H1 (cell line): Measurements from ENCODE around the gene NR0B1. TPM values are rescaled to one million over a fixed set of nuclear protein-coding genes. Genes with fewer than 3 reads are reported as not detected.

Experiments
- CTCF ChIA-PET: fragments of 300-600 bp; sonication (Branson Sonifier 250); formaldehyde crosslinking; loops from one replicate; lab custom pipeline; 2021; ENCODE audit not compliant: partially characterized antibody; lab: Charles Lee
- POLR2A ChIA-PET: fragments of 300-600 bp; sonication (Branson Sonifier 250); formaldehyde crosslinking; loops from one replicate; lab custom pipeline; 2021; ENCODE audit warnings: inconsistent platforms; ENCODE audit not compliant: partially characterized antibody; lab: Charles Lee
- DNase-seq, 2 experiments: peaks; one replicate each; pipeline versions ENCODE4 v3.0.0 to v3.0.0-alpha.2; 2010 to 2022; ENCODE audit warnings: low spot score in 2 of 2, low read depth in 1 of 2, mixed read lengths in 1 of 2
- FAIRE-seq: peaks from 2 replicates; lab custom pipeline; 2011; peaks lifted over from hg19 to GRCh38; lab: Jason Lieb, UNC
- H2AFZ ChIP-seq: 2 replicates; pipeline ENCODE4 v1.8.1; 2012; ENCODE audit warnings: low read length, inconsistent platforms
- H2AK5ac ChIP-seq: 2 replicates; pipeline ENCODE4 v1.6.1; 2013; ENCODE audit warnings: low read depth, low read length
- H2BK120ac ChIP-seq: replicated peaks from 2 replicates; pipeline ENCODE3; 2013; ENCODE audit warnings: low read depth, low read length, inconsistent platforms
- H2BK12ac ChIP-seq: 2 replicates; pipeline ENCODE4 v1.6.1; 2013; ENCODE audit warnings: low read depth, low read length
- H2BK15ac ChIP-seq: 2 replicates; pipeline ENCODE4 v1.6.1; 2013; ENCODE audit warnings: low read length
- H2BK20ac ChIP-seq: 2 replicates; pipeline ENCODE4 v1.6.1; 2013; ENCODE audit warnings: low read length
- H2BK5ac ChIP-seq: 2 replicates; pipeline ENCODE4 v1.6.1; 2013; ENCODE audit warnings: low read depth, low read length
- H3K14ac ChIP-seq: 2 replicates; pipeline ENCODE4 v1.6.1; 2013; ENCODE audit warnings: inconsistent platforms; ENCODE audit not compliant: insufficient read length
- H3K18ac ChIP-seq: 2 replicates; pipeline ENCODE4 v1.6.1; 2013; ENCODE audit warnings: low read length; ENCODE audit errors: extremely low read depth
- H3K23ac ChIP-seq: 2 replicates; pipeline ENCODE4 v1.6.1; 2013; ENCODE audit warnings: inconsistent platforms; ENCODE audit not compliant: insufficient read length
- H3K23me2 ChIP-seq: 2 replicates; pipeline ENCODE4 v1.6.1; 2013; ENCODE audit warnings: low read depth, low read length
- H3K27ac ChIP-seq: 2 replicates; pipeline ENCODE4 v1.6.1; 2011; ENCODE audit warnings: low read depth, low read length, inconsistent platforms
- H3K27me3 ChIP-seq, 4 experiments: replicated peaks in 1 of 4; 1 replicate in 1 of 4; 2 replicates in 3 of 4; pipeline versions ENCODE4 v1.6.1 to v1.8.1; 2011 to 2013; ENCODE audit warnings: low read length in 3 of 4, mild to moderate bottlenecking in 3 of 4, inconsistent platforms in 2 of 4, mixed read lengths in 2 of 4, moderate library complexity in 1 of 4; ENCODE audit not compliant: control insufficient read depth in 3 of 4, insufficient read depth in 3 of 4; ENCODE audit errors: extremely low read depth in 1 of 4
- H3K36me3 ChIP-seq, 4 experiments: 2 replicates each; pipeline versions ENCODE4 v1.6.1 to v1.8.1; 2011 to 2013; ENCODE audit warnings: mild to moderate bottlenecking in 4 of 4, low read length in 3 of 4, moderate library complexity in 2 of 4, control low read depth in 1 of 4, inconsistent platforms in 1 of 4; ENCODE audit not compliant: insufficient read depth in 4 of 4, control insufficient read depth in 2 of 4
- H3K4ac ChIP-seq: replicated peaks from 2 replicates; pipeline ENCODE3; 2013; ENCODE audit warnings: low read length, low read depth, mixed read lengths, inconsistent platforms; ENCODE audit not compliant: insufficient read length
- H3K4me1 ChIP-seq, 4 experiments: replicated peaks in 1 of 4; 1 replicate in 1 of 4; 2 replicates in 3 of 4; pipeline versions ENCODE4 v1.6.1 to v1.8.1; 2011 to 2013; ENCODE audit warnings: low read length in 3 of 4, inconsistent platforms in 2 of 4, mixed read lengths in 1 of 4; ENCODE audit not compliant: insufficient read depth in 4 of 4, control insufficient read depth in 3 of 4
- H3K4me2 ChIP-seq, 2 experiments: 2 replicates each; pipeline versions ENCODE4 v1.6.1 to v1.8.1; 2011 to 2013; ENCODE audit warnings: low read depth in 2 of 2, low read length in 2 of 2, control low read depth in 1 of 2, inconsistent platforms in 1 of 2, mild to moderate bottlenecking in 1 of 2; ENCODE audit not compliant: insufficient read depth in 1 of 2
- H3K4me3 ChIP-seq, 4 experiments: fragments of 200-600, 300-600 bp in 1 of 4; sonication (generic), shearing (Covaris generic), sonication (Bioruptor Twin) in 1 of 4; 2 replicates each; pipeline versions ENCODE4 v1.5.1 to v1.8.1; 2011 to 2016; ENCODE audit warnings: low read length in 4 of 4, low read depth in 3 of 4, control low read depth in 2 of 4, inconsistent platforms in 2 of 4, mild to moderate bottlenecking in 2 of 4, mixed read lengths in 1 of 4, moderate library complexity in 1 of 4; ENCODE audit not compliant: insufficient read depth in 2 of 4; ENCODE audit errors: extremely low read depth in 1 of 4
- H3K56ac ChIP-seq: replicated peaks from 2 replicates; pipeline ENCODE3; 2013; ENCODE audit warnings: low read depth, mild to moderate bottlenecking, mixed read lengths, low read length, inconsistent platforms; ENCODE audit not compliant: insufficient read length
- H3K79me1 ChIP-seq: 2 replicates; pipeline ENCODE4 v1.6.1; 2013; ENCODE audit warnings: low read depth, low read length, control low read depth
- H3K79me2 ChIP-seq, 2 experiments: 2 replicates each; pipeline versions ENCODE4 v1.6.1 to v1.8.1; 2012 to 2013; ENCODE audit warnings: low read length in 2 of 2, mild to moderate bottlenecking in 2 of 2, inconsistent platforms in 1 of 2; ENCODE audit not compliant: insufficient read depth in 2 of 2, control insufficient read depth in 1 of 2
- H3K9ac ChIP-seq, 4 experiments: replicated peaks in 1 of 4; 1 replicate in 1 of 4; 2 replicates in 3 of 4; pipeline versions ENCODE4 v1.6.1 to v1.8.1; 2011 to 2013; ENCODE audit warnings: low read depth in 3 of 4, low read length in 3 of 4, control low read depth in 2 of 4, mild to moderate bottlenecking in 2 of 4, moderate library complexity in 2 of 4, inconsistent platforms in 1 of 4; ENCODE audit errors: extremely low read depth in 1 of 4
- H3K9me3 ChIP-seq, 2 experiments: 2 replicates each; pipeline versions ENCODE4 v1.6.1 to v1.8.1; 2012 to 2013; ENCODE audit warnings: mild to moderate bottlenecking in 2 of 2, moderate library complexity in 2 of 2, control low read depth in 1 of 2, inconsistent platforms in 1 of 2, low read depth in 1 of 2, low read length in 1 of 2, mixed read lengths in 1 of 2; ENCODE audit not compliant: insufficient read depth in 2 of 2
- H4K20me1 ChIP-seq, 2 experiments: replicated peaks in 1 of 2; 2 replicates each; pipeline versions ENCODE3 to v1.8.1; 2011 to 2013; ENCODE audit warnings: inconsistent platforms in 2 of 2, low read length in 2 of 2, mild to moderate bottlenecking in 1 of 2; ENCODE audit not compliant: insufficient read depth in 2 of 2, control insufficient read depth in 1 of 2
- H4K5ac ChIP-seq: 2 replicates; pipeline ENCODE4 v1.6.1; 2013; ENCODE audit warnings: low read length, low read depth, mixed read lengths, inconsistent platforms; ENCODE audit not compliant: insufficient read length
- H4K8ac ChIP-seq: 2 replicates; pipeline ENCODE4 v1.8.0; 2013; ENCODE audit warnings: mild to moderate bottlenecking, moderate library complexity, low read length, inconsistent platforms; ENCODE audit not compliant: insufficient read depth; ENCODE audit errors: extremely low read depth
- H4K91ac ChIP-seq: replicated peaks from 2 replicates; pipeline ENCODE3; 2013; ENCODE audit warnings: low read length, mixed read lengths, inconsistent platforms; ENCODE audit not compliant: insufficient read length
- BRCA1 ChIP-seq: IDR thresholded peaks from 2 replicates; pipeline ENCODE4 v1.6.1; 2012; ENCODE audit warnings: low read depth, low read length, improper control_type of control experiment
- HDAC2 ChIP-seq, 2 experiments: fragments of 300-600 bp in 1 of 2; sonication (generic) in 1 of 2; IDR thresholded peaks; 2 replicates each; pipeline ENCODE4 v1.6.1; 2011 to 2012; ENCODE audit warnings: low read depth in 2 of 2, low read length in 2 of 2, mild to moderate bottlenecking in 2 of 2, moderate library complexity in 2 of 2, borderline replicate concordance in 1 of 2, inconsistent platforms in 1 of 2
- SIRT6 ChIP-seq: IDR thresholded peaks from one replicate; pipeline ENCODE4 v1.7.1; 2012; ENCODE audit warnings: low read length, inconsistent platforms
- WGBS, 2 experiments: shearing (Covaris generic) in 1 of 2; methylation state at CpG; one replicate each; pipeline versions ENCODE4 v1.1.6 to v1.1.7; 2013 to 2015; ENCODE audit warnings: low lambda C conversion rate in 2 of 2, mixed read lengths in 2 of 2, inconsistent platforms in 1 of 2, low coverage in 1 of 2, missing lambda C conversion rate in 1 of 2; ENCODE audit not compliant: insufficient replicate concordance in 2 of 2, insufficient coverage in 1 of 2, insufficient read length in 1 of 2; ENCODE audit errors: extremely low coverage in 1 of 2, missing lambda C conversion rate in 1 of 2; 5-methylcytosine and 5-hydroxymethylcytosine counted together
- polyA plus RNA-seq, 7 experiments: library from polyadenylated mRNA; depleted of rRNA in 3 of 7; stranded (reverse) in 5 of 7; unstranded in 2 of 7; fragments of >200 nt in 5 of 7; fragments of 200-250 nt in 2 of 7; gene quantifications; 1 replicate in 5 of 7; 2 replicates in 1 of 7; 4 replicates in 1 of 7; pipeline versions ENCODE4 v1.2.1 to v1.2.3, GENCODE V29; 2011 to 2013; ENCODE audit warnings: missing spikeins in 2 of 7, mixed read lengths in 2 of 7
- total RNA-seq: library from RNA; stranded (reverse); fragmentation: NEBNext Ultra II Directional; extraction: Animal tissue kit (Norgen Biotek cat#: 25700); gene quantifications from 2 replicates; pipeline ENCODE4 v1.2.1, GENCODE V29; 2021

NR0B1 gene
- total and polyA plus RNA-seq, 2 of the 8 experiments (the other 6 are each of a cell fraction or from before 2014, with no cell fraction given), result 0.24 to 0.26 TPM

GRCh38 chrX:30259927-30260326, 49.3 kb downstream of the NR0B1 start:
- no peak overlapping the region for H3K4me2 ChIP-seq
- TF ChIP-seq SIRT6, result no peak
- TF ChIP-seq BRCA1, result no peak
- TF ChIP-seq HDAC2 (IDR thresholded peaks at IDR 0.05; ENCODE audit: borderline replicate concordance in 1 of 2, low read depth in 2 of 2, low read length in 2 of 2), result no peak

More at GRCh38 chrX:30259927-30260326, 49.3 kb downstream of the NR0B1 start:
- H2BK15ac ChIP-seq, result no peak overlapping the region
- H2AK5ac ChIP-seq, result no peak overlapping the region
- no peaks in the 10 kb centered on the region for H3K27me3 ChIP-seq
- no peak overlapping the region for H3K23ac ChIP-seq
- H3K9ac ChIP-seq, result no peak overlapping the region
- no peak overlapping the region for H3K4me3 ChIP-seq
- H2BK12ac ChIP-seq, result no peak overlapping the region
- no peaks in the 10 kb centered on the region for H3K36me3 ChIP-seq
- H4K8ac ChIP-seq, result no peak overlapping the region
- H4K20me1 ChIP-seq, result no peaks in the 10 kb centered on the region
- H3K23me2 ChIP-seq, result no peaks in the 10 kb centered on the region
- no peak overlapping the region for H3K27ac ChIP-seq
- no peak overlapping the region for H3K14ac ChIP-seq
- no peaks in the 10 kb centered on the region for H3K79me1 ChIP-seq
- no peak overlapping the region for H4K91ac ChIP-seq
- no peak overlapping the region for H3K4ac ChIP-seq
- CTCF ChIA-PET, result no interaction called here
- H3K18ac ChIP-seq, result no peak overlapping the region
- POLR2A ChIA-PET, result no interaction called here
- H3K4me1 ChIP-seq, result no peaks in the 10 kb centered on the region
- no peak overlapping the region for H2BK20ac ChIP-seq
- no peak overlapping the region for H2AFZ ChIP-seq
- DNase-seq (no peak), FAIRE-seq (no peak)
- H3K56ac ChIP-seq, result no peak overlapping the region
- H3K79me2 ChIP-seq, result no peaks in the 10 kb centered on the region
- peaks cover 5 to 14% of the 10 kb centered on the region in 2 experiments; a peak in 2 of 4 replicates for H3K9me3 ChIP-seq
- H2BK120ac ChIP-seq, result no peak overlapping the region
- 81% methylated on average over 2 of the region's 2 CpGs; no CpG with 5 or more reads in 1 of the 2 experiments for WGBS, 2 experiments
- no peak overlapping the region for H2BK5ac ChIP-seq
- no peak overlapping the region for H4K5ac ChIP-seq
